SK-N-SH treated with all-trans-retinoic acid at 6 μM for 48 hours (cell line): ENCODE results near the gene RBM17.
"Not testable (repeated sequence)": the region's sequence is repeated elsewhere in the genome, so short reads cannot be mapped to it uniquely, and the experiment has no call there.

Experiments
- ATAC-seq: fragments of 200-7000 bp; cut with Tn5 transposase; 3 replicates; pipeline ENCODE4 v1.9.1; 2020; ENCODE audit warnings: mild to moderate bottlenecking, moderate library complexity
- ARNTL ChIP-seq: fragments of 450-650 bp; formaldehyde crosslinking; IDR thresholded peaks from 2 replicates; pipeline ENCODE4 v1.5.0; 2020; ENCODE audit warnings: low read depth, mild to moderate bottlenecking, moderate library complexity, borderline replicate concordance
- BACH2 ChIP-seq: fragments of 250-450 bp; sonication (Bioruptor Pico); IDR thresholded peaks from 2 replicates; pipeline ENCODE4 v1.9.0; 2021; ENCODE audit warnings: mild to moderate bottlenecking, borderline replicate concordance
- CREB5 ChIP-seq: fragments of 250-450 bp; sonication (Bioruptor Pico); IDR thresholded peaks from 2 replicates; pipeline ENCODE4 v1.5.1; 2020; ENCODE audit warnings: low read depth, mild to moderate bottlenecking, moderate library complexity
- CSDC2 ChIP-seq: fragments of 250-450 bp; sonication (Bioruptor Pico); IDR thresholded peaks from 2 replicates; pipeline ENCODE4 v1.5.0; 2020; ENCODE audit warnings: mild to moderate bottlenecking, moderate library complexity
- CSRNP3 ChIP-seq: fragments of 250-450 bp; sonication (Bioruptor Pico); IDR thresholded peaks from 2 replicates; pipeline ENCODE4 v1.5.1; 2021; ENCODE audit warnings: mild to moderate bottlenecking, moderate library complexity
- ESRRG ChIP-seq: fragments of 250-450 bp; sonication (Bioruptor Pico); IDR thresholded peaks from 2 replicates; pipeline ENCODE4 v1.6.1; 2021; ENCODE audit warnings: mild to moderate bottlenecking
- GLIS3 ChIP-seq: fragments of 250-450 bp; sonication (Bioruptor Pico); IDR thresholded peaks from 2 replicates; pipeline ENCODE4 v1.5.0; 2020; ENCODE audit warnings: mild to moderate bottlenecking, moderate library complexity
- ISL1 ChIP-seq: fragments of 250-450 bp; sonication (Bioruptor Pico); IDR thresholded peaks from 2 replicates; pipeline ENCODE4 v2.1.2; 2022; ENCODE audit warnings: mild to moderate bottlenecking, moderate library complexity
- OSR1 ChIP-seq: fragments of 250-450 bp; sonication (Bioruptor Pico); IDR thresholded peaks from 2 replicates; pipeline ENCODE4 v1.8.0; 2022; ENCODE audit warnings: moderate library complexity, mild to moderate bottlenecking, inconsistent platforms
- POU6F1 ChIP-seq: fragments of 250-450 bp; sonication (Bioruptor Pico); IDR thresholded peaks from 2 replicates; pipeline ENCODE4 v1.8.0; 2021; ENCODE audit warnings: low read depth, mild to moderate bottlenecking, moderate library complexity, borderline replicate concordance
- PPARA ChIP-seq: fragments of 250-450 bp; sonication (Bioruptor Pico); IDR thresholded peaks from 2 replicates; pipeline ENCODE4 v1.5.0; 2020; ENCODE audit warnings: mild to moderate bottlenecking, borderline replicate concordance
- RARB ChIP-seq: fragments of 250-450 bp; sonication (Bioruptor Pico); IDR thresholded peaks from 2 replicates; pipeline ENCODE4 v1.8.0; 2021; ENCODE audit warnings: mild to moderate bottlenecking, moderate library complexity
- SNAI2 ChIP-seq: fragments of 250-450 bp; sonication (Bioruptor Pico); IDR thresholded peaks from 2 replicates; pipeline ENCODE4 v1.5.0; 2020; ENCODE audit warnings: mild to moderate bottlenecking, moderate library complexity
- TCF4 ChIP-seq: fragments of 250-450 bp; sonication (Bioruptor Pico); IDR thresholded peaks from 2 replicates; pipeline ENCODE4 v1.8.0; 2021; ENCODE audit warnings: mild to moderate bottlenecking, moderate library complexity, borderline replicate concordance
- TOX ChIP-seq: fragments of 250-450 bp; sonication (Bioruptor Pico); IDR thresholded peaks from 2 replicates; pipeline ENCODE4 v1.8.0; 2021; ENCODE audit warnings: mild to moderate bottlenecking, moderate library complexity, borderline replicate concordance
- TSHZ2 ChIP-seq: fragments of 250-450 bp; sonication (Bioruptor Pico); IDR thresholded peaks from 2 replicates; pipeline ENCODE4 v1.5.0; 2020; ENCODE audit warnings: mild to moderate bottlenecking, moderate library complexity
- ZC3H10 ChIP-seq: fragments of 250-450 bp; sonication (Bioruptor Pico); IDR thresholded peaks from 2 replicates; pipeline ENCODE4 v1.5.1; 2021; ENCODE audit warnings: mild to moderate bottlenecking, moderate library complexity
- ZFP30 ChIP-seq: fragments of 450-650 bp; formaldehyde crosslinking; IDR thresholded peaks from 2 replicates; pipeline ENCODE4 v1.5.0; 2022; ENCODE audit warnings: mild to moderate bottlenecking, moderate library complexity
- ZNF70 ChIP-seq: fragments of 450-650 bp; formaldehyde crosslinking; IDR thresholded peaks from 2 replicates; pipeline ENCODE4 v1.5.0; 2020; ENCODE audit warnings: mild to moderate bottlenecking, moderate library complexity

Gene RBM17

GRCh38 chr10:6141296-6142151 is 52.7 kb downstream of the RBM17 start:
- peak; percentile 57 for ATAC-seq
- TF ChIP-seq GLIS3 (CRISPR knock-in tag), result no peak
- TF ChIP-seq CREB5, result no peak
- no peak for TF ChIP-seq BACH2
- TF ChIP-seq ZFP30 (CRISPR knock-in tag), result no peak
- TF ChIP-seq RARB, result no peak
- no peak for TF ChIP-seq CSDC2 (CRISPR knock-in tag)
- TF ChIP-seq PPARA (CRISPR knock-in tag), result no peak

- ATAC-seq, result not testable (repeated sequence)
Observed at GRCh38 chr10:6142186-6142585, 53.4 kb downstream of the RBM17 start.

- ATAC-seq, result no peak
- TF ChIP-seq CREB5 (no peak), CSRNP3 (CRISPR knock-in tag) (no peak), CSDC2 (CRISPR knock-in tag) (no peak), BACH2 (no peak), ZNF70 (CRISPR knock-in tag) (no peak), RARB (no peak), GLIS3 (CRISPR knock-in tag) (no peak), ZC3H10 (CRISPR knock-in tag) (no peak), ESRRG (CRISPR knock-in tag) (no peak), SNAI2 (CRISPR knock-in tag) (no peak), OSR1 (CRISPR knock-in tag) (no peak)
Observed at GRCh38 chr10:6142644-6143043, 53.8 kb downstream of the RBM17 start.

GRCh38 chr10:6143181-6143580 is 54.3 kb downstream of the RBM17 start:
- TF ChIP-seq TCF4 (CRISPR knock-in tag) (no peak), POU6F1 (CRISPR knock-in tag) (no peak), TOX (CRISPR knock-in tag) (no peak), OSR1 (CRISPR knock-in tag) (no peak), ARNTL (no peak), ZNF70 (CRISPR knock-in tag) (no peak), ISL1 (CRISPR knock-in tag) (no peak), TSHZ2 (CRISPR knock-in tag) (no peak), PPARA (CRISPR knock-in tag) (no peak)
- no peak for ATAC-seq
